Neural cell (in vitro differentiated cells): ENCODE results near the gene PPP1R13B.

Experiments used
- EP300 ChIP-seq: fragments of 450-650 bp; conservative IDR thresholded peaks from 2 replicates; pipeline ENCODE4 v1.6.1; 2014; ENCODE audit warnings: antibody characterized with exemption, mild to moderate bottlenecking, moderate library complexity; ENCODE audit not compliant: poor library complexity, severe bottlenecking
- EZH2 ChIP-seq: fragments of 200-600, 300-800 bp; shearing (Covaris generic), sonication (generic); IDR thresholded peaks from 2 replicates; pipeline ENCODE4 v1.6.1; 2014; ENCODE audit warnings: antibody characterized with exemption, low read length, borderline replicate concordance, mild to moderate bottlenecking; ENCODE audit not compliant: insufficient read depth, poor library complexity, severe bottlenecking
- MXI1 ChIP-seq: fragments of 450-650 bp; conservative IDR thresholded peaks from 2 replicates; pipeline ENCODE4 v1.6.1; 2014; ENCODE audit warnings: antibody characterized with exemption, mild to moderate bottlenecking; ENCODE audit not compliant: poor library complexity, severe bottlenecking
- POLR2AphosphoS5 ChIP-seq: IDR thresholded peaks from 2 replicates; pipeline ENCODE4 v1.6.1; 2012
- TF ChIP-seq, protein P1 (sequence below): fragments of 450-650 bp; IDR thresholded peaks from 2 replicates; pipeline ENCODE4 v1.5.1; 2014; ENCODE audit warnings: antibody characterized with exemption, mild to moderate bottlenecking, moderate library complexity; ENCODE audit not compliant: poor library complexity, severe bottlenecking
- TF ChIP-seq, protein P2 (sequence below): IDR thresholded peaks from 2 replicates; pipeline ENCODE4 v1.6.1; 2012; ENCODE audit warnings: borderline replicate concordance

DNA sequence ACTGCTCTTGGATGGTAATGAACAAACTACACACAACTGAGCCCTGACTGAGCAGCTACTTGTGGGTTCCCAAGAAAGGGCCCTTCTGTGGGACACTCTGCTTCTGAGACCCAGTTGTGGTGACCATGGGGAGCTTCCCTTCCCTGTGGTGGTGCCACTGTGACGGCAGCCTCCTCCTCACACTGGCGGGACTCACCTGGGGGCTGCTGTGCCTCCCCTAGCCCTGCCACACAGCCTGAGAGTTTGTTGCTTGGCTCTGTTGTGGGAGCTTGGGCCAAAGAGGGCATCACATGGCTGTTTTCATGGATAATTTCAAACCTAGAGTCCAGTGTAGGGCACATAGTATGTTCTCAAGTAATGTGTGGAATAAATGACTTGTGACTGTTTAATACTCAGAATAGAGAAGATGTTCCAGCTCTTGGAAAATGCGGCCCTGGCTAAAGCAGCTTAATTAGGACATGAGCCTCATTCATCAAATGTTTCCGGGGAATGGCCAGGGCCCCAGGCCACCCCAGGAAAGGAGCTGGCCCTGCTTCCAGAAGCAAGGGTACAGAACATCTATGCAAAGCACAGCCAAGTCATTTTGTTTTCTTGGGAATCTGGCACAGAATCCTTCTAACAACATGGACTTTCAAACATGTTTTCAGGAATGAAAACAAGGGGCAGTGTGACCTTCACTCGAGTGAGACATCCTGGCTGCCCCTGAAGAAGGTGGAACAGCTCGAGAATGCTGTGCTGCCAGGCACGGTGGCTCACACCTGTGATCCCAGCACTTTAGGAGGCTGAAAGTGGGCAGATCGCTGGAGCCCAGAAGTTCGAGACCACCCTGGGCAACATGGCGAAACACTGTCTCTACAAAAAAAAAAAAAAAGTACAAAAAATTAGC, 110.6 kb downstream of the PPP1R13B start:
- TF ChIP-seq MXI1 (no peak), POLR2AphosphoS5 (no peak), EZH2 (no peak), EP300 (no peak)
- TF ChIP-seq, protein P1, sequence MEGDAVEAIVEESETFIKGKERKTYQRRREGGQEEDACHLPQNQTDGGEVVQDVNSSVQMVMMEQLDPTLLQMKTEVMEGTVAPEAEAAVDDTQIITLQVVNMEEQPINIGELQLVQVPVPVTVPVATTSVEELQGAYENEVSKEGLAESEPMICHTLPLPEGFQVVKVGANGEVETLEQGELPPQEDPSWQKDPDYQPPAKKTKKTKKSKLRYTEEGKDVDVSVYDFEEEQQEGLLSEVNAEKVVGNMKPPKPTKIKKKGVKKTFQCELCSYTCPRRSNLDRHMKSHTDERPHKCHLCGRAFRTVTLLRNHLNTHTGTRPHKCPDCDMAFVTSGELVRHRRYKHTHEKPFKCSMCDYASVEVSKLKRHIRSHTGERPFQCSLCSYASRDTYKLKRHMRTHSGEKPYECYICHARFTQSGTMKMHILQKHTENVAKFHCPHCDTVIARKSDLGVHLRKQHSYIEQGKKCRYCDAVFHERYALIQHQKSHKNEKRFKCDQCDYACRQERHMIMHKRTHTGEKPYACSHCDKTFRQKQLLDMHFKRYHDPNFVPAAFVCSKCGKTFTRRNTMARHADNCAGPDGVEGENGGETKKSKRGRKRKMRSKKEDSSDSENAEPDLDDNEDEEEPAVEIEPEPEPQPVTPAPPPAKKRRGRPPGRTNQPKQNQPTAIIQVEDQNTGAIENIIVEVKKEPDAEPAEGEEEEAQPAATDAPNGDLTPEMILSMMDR = no peak
- TF ChIP-seq, protein P2, sequence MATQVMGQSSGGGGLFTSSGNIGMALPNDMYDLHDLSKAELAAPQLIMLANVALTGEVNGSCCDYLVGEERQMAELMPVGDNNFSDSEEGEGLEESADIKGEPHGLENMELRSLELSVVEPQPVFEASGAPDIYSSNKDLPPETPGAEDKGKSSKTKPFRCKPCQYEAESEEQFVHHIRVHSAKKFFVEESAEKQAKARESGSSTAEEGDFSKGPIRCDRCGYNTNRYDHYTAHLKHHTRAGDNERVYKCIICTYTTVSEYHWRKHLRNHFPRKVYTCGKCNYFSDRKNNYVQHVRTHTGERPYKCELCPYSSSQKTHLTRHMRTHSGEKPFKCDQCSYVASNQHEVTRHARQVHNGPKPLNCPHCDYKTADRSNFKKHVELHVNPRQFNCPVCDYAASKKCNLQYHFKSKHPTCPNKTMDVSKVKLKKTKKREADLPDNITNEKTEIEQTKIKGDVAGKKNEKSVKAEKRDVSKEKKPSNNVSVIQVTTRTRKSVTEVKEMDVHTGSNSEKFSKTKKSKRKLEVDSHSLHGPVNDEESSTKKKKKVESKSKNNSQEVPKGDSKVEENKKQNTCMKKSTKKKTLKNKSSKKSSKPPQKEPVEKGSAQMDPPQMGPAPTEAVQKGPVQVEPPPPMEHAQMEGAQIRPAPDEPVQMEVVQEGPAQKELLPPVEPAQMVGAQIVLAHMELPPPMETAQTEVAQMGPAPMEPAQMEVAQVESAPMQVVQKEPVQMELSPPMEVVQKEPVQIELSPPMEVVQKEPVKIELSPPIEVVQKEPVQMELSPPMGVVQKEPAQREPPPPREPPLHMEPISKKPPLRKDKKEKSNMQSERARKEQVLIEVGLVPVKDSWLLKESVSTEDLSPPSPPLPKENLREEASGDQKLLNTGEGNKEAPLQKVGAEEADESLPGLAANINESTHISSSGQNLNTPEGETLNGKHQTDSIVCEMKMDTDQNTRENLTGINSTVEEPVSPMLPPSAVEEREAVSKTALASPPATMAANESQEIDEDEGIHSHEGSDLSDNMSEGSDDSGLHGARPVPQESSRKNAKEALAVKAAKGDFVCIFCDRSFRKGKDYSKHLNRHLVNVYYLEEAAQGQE = no peak
